ENCODE data around the gene DAPK2.

Gene DAPK2

DNA sequence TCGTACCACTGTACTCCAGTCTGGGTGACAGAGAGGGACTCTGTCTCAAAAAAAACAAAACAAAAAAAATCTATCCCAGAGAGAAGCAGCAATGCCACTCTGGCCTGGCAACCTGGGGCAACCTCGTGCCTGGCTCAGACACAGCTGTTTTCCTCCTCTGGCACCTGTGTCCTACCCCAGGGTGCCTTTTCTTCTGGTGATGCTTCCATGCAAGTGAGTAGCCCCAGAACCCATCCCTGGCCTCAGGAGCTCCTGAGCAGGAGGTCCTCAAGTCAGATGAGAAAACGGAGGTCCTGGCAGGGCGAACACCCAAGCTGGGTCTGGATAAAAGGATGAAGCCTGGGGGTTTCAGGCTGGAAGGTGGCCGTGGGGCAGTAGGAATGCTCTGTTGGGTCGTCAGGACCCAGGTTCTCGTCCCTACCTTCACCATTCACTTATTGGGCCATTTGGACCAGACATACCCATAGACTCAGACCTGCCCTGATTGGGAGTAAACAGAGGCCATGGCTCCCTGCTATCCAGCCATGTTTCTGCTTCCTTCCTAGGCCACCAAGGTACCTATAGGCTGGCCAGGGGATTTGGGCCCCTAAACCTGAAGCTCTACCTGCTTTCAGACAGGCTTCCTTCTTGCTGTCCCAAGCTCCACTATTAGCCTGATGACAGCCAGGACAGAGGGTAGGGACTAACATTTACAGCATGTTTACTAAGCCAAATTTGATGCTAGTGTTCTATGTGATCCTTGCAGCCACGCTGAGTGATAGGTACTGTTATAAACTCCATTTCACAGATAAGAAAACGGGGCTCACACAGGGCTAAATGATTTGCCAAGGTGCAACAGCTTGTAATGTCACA lies 102.2 kb downstream of the DAPK2 start:
- no peaks in the 10 kb centered on the region for H3K4me1 ChIP-seq (ENCODE audit: insufficient read depth, low read length)

DNA sequence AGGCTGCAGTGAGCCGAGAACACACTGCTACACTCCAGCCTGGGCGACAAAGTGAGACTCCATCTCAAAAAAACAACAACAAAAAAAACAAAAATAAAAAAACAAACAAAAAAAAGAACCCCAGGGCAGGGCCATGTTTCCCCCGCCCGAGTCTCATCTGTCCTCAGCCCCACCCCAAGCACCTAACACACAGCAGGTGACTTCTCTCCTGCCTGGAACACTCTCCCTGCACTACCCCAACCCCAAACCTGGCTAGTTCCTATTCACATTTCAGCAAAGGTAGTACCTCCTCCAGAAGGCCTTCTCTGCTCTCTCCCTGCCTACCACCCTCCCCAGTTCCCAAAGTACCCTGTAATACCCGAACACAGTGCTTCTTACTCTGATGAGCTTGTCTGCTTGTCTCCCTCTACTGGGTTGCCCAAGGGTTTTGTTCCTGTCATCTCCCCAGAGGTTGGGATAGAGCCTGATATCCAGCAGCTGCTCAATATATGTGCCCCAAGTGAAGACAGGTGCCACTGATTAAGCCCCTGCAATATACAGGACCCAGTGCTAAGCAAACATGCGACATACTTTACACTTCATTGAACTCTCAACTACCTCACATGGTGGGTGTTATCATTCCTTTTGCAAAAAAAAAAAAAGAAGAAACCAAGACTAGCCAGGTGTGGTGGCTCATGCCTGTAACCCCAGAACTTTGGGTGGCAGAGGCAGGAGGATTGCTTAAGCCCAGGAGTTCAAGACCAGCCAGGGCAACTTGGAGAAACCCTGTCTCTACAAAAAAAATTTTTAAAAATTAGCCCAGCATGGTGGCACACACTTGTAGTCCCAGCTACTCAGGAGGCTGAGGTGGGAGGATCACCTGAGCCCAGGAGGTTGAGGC lies 103.6 kb downstream of the DAPK2 start:
- H3K27me3 ChIP-seq (ENCODE audit: insufficient read depth, low read length): no peaks in the 10 kb centered on the region
- H3K4me1 ChIP-seq (ENCODE audit: insufficient read depth, low read length): no peaks in the 10 kb centered on the region
- no peaks in the 10 kb centered on the region for H3K36me3 ChIP-seq (ENCODE audit: insufficient read depth, low read length)
- H2AFZ ChIP-seq (ENCODE audit: low read depth, low read length): no peak overlapping the region
- H3K9me3 ChIP-seq (ENCODE audit: low read length): no peaks in the 10 kb centered on the region
- no peak overlapping the region for H3K4me3 ChIP-seq (ENCODE audit: low read length)

More for the DNA sequence above, 102.2 kb downstream of the DAPK2 start:
- H3K9me3 ChIP-seq (ENCODE audit: low read length): no peaks in the 10 kb centered on the region
- no peak overlapping the region for H3K4me3 ChIP-seq (ENCODE audit: low read length)
- no peak overlapping the region for H2AFZ ChIP-seq (ENCODE audit: low read depth, low read length)
- no peaks in the 10 kb centered on the region for H3K27me3 ChIP-seq (ENCODE audit: insufficient read depth, low read length)
- no peaks in the 10 kb centered on the region for H3K36me3 ChIP-seq (ENCODE audit: insufficient read depth, low read length)

- Histone ChIP-seq H3K9me3 (ENCODE audit: low read length) (no peaks in the 10 kb centered on the region), H3K27me3 (ENCODE audit: insufficient read depth, low read length) (no peaks in the 10 kb centered on the region), H3K4me1 (ENCODE audit: insufficient read depth, low read length) (no peaks in the 10 kb centered on the region), H2AFZ (ENCODE audit: low read depth, low read length) (no peak overlapping the region), H3K4me3 (ENCODE audit: low read length) (no peak overlapping the region), H3K36me3 (ENCODE audit: insufficient read depth, low read length) (no peaks in the 10 kb centered on the region)
Observed at GRCh38 chr15:63941698-63942465, 104.4 kb downstream of the DAPK2 start.

- H3K4me3 ChIP-seq (ENCODE audit: low read length): no peak overlapping the region
- H3K4me1 ChIP-seq (ENCODE audit: insufficient read depth, low read length): no peaks in the 10 kb centered on the region
- H3K9me3 ChIP-seq (ENCODE audit: low read length): no peaks in the 10 kb centered on the region
- H2AFZ ChIP-seq (ENCODE audit: low read depth, low read length): no peak overlapping the region
- no peaks in the 10 kb centered on the region for H3K27me3 ChIP-seq (ENCODE audit: insufficient read depth, low read length)
- no peaks in the 10 kb centered on the region for H3K36me3 ChIP-seq (ENCODE audit: insufficient read depth, low read length)
Observed at GRCh38 chr15:63940966-63941620, 105.2 kb downstream of the DAPK2 start.

GRCh38 chr15:63939531-63940130 lies 106.7 kb downstream of the DAPK2 start:
- H2AFZ ChIP-seq (ENCODE audit: low read depth, low read length): no peak overlapping the region

GRCh38 chr15:63938486-63939061 lies 107.7 kb downstream of the DAPK2 start:
- no peaks in the 10 kb centered on the region for H3K27me3 ChIP-seq (ENCODE audit: insufficient read depth, low read length)

More at GRCh38 chr15:63939531-63940130, 106.7 kb downstream of the DAPK2 start:
- Histone ChIP-seq H3K36me3 (ENCODE audit: insufficient read depth, low read length) (no peaks in the 10 kb centered on the region), H3K4me3 (ENCODE audit: low read length) (no peak overlapping the region), H3K27me3 (ENCODE audit: insufficient read depth, low read length) (no peaks in the 10 kb centered on the region), H3K4me1 (ENCODE audit: insufficient read depth, low read length) (no peaks in the 10 kb centered on the region), H3K9me3 (ENCODE audit: low read length) (no peaks in the 10 kb centered on the region)

DNA sequence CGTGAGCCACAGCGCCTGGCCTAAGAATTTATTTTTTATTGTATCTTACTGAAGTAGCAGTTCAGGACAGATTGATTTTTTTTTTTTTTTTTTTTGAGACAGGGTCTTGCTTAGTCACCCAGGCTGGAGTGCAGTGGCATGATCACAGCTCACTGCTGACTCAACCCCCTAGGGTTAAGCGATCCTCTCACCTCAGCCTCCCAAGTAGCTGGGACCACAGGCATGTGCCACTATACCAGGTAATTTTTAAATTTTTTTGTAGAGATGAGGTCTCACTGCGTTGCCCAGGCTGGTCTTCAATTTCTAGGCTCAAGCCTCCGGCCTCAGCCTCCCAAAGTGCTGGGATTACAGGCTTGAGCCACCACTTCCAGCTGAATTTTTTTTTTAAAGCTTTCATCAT lies 112.8 kb downstream of the DAPK2 start:
- H3K27me3 ChIP-seq (ENCODE audit: insufficient read depth, low read length): no peaks in the 10 kb centered on the region
- H3K9me3 ChIP-seq (ENCODE audit: low read length): no peaks in the 10 kb centered on the region
- H2AFZ ChIP-seq (ENCODE audit: low read depth, low read length): no peak overlapping the region
- no peaks in the 10 kb centered on the region for H3K36me3 ChIP-seq (ENCODE audit: insufficient read depth, low read length)
- no peak overlapping the region for H3K4me3 ChIP-seq (ENCODE audit: low read length)
- H3K4me1 ChIP-seq (ENCODE audit: insufficient read depth, low read length): no peaks in the 10 kb centered on the region

More at GRCh38 chr15:63938486-63939061, 107.7 kb downstream of the DAPK2 start:
- no peaks in the 10 kb centered on the region for H3K9me3 ChIP-seq (ENCODE audit: low read length)
- H3K4me3 ChIP-seq (ENCODE audit: low read length): no peak overlapping the region
- H3K36me3 ChIP-seq (ENCODE audit: insufficient read depth, low read length): no peaks in the 10 kb centered on the region
- no peak overlapping the region for H2AFZ ChIP-seq (ENCODE audit: low read depth, low read length)
- no peaks in the 10 kb centered on the region for H3K4me1 ChIP-seq (ENCODE audit: insufficient read depth, low read length)

GRCh38 chr15:63931556-63931955 lies 114.7 kb downstream of the DAPK2 start:
- H3K4me3 ChIP-seq (ENCODE audit: low read length): no peak overlapping the region

DNA sequence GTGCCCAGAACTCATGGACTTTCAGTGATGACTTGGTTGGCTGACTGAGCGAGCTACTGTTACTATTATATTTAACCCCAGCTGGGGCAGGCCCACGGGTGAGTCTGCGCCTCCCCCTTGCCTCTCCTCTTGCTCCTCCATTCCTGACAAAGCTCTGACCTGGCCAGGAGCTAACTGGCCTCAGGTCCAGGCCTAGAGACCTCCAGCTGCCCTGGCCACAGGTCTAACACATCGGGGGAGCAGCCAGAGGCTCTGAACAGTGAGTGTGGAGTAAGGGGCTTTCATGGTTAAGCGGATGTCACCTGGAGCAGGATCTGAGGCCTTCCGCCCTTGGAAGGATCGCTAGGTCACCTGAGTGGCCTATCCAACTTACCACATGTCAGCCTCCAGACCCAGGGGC lies 116.3 kb downstream of the DAPK2 start:
- H3K27me3 ChIP-seq (ENCODE audit: insufficient read depth, low read length): no peaks in the 10 kb centered on the region
- H3K4me1 ChIP-seq (ENCODE audit: insufficient read depth, low read length): no peaks in the 10 kb centered on the region
- H3K36me3 ChIP-seq (ENCODE audit: insufficient read depth, low read length): no peaks in the 10 kb centered on the region
- H2AFZ ChIP-seq (ENCODE audit: low read depth, low read length): no peak overlapping the region
- H3K9me3 ChIP-seq (ENCODE audit: low read length): no peaks in the 10 kb centered on the region
- H3K4me3 ChIP-seq (ENCODE audit: low read length): no peak overlapping the region

More at GRCh38 chr15:63931556-63931955, 114.7 kb downstream of the DAPK2 start:
- Histone ChIP-seq H3K4me1 (ENCODE audit: insufficient read depth, low read length) (no peaks in the 10 kb centered on the region), H2AFZ (ENCODE audit: low read depth, low read length) (no peak overlapping the region), H3K27me3 (ENCODE audit: insufficient read depth, low read length) (no peaks in the 10 kb centered on the region), H3K36me3 (ENCODE audit: insufficient read depth, low read length) (no peaks in the 10 kb centered on the region), H3K9me3 (ENCODE audit: low read length) (no peaks in the 10 kb centered on the region)

- H3K9me3 ChIP-seq (ENCODE audit: low read length): no peaks in the 10 kb centered on the region
- no peaks in the 10 kb centered on the region for H3K4me1 ChIP-seq (ENCODE audit: insufficient read depth, low read length)
- no peak overlapping the region for H2AFZ ChIP-seq (ENCODE audit: low read depth, low read length)
- H3K4me3 ChIP-seq (ENCODE audit: low read length): no peak overlapping the region
- H3K36me3 ChIP-seq (ENCODE audit: insufficient read depth, low read length): no peaks in the 10 kb centered on the region
- no peaks in the 10 kb centered on the region for H3K27me3 ChIP-seq (ENCODE audit: insufficient read depth, low read length)
Observed at GRCh38 chr15:63928185-63928842, 118.0 kb downstream of the DAPK2 start.

DNA sequence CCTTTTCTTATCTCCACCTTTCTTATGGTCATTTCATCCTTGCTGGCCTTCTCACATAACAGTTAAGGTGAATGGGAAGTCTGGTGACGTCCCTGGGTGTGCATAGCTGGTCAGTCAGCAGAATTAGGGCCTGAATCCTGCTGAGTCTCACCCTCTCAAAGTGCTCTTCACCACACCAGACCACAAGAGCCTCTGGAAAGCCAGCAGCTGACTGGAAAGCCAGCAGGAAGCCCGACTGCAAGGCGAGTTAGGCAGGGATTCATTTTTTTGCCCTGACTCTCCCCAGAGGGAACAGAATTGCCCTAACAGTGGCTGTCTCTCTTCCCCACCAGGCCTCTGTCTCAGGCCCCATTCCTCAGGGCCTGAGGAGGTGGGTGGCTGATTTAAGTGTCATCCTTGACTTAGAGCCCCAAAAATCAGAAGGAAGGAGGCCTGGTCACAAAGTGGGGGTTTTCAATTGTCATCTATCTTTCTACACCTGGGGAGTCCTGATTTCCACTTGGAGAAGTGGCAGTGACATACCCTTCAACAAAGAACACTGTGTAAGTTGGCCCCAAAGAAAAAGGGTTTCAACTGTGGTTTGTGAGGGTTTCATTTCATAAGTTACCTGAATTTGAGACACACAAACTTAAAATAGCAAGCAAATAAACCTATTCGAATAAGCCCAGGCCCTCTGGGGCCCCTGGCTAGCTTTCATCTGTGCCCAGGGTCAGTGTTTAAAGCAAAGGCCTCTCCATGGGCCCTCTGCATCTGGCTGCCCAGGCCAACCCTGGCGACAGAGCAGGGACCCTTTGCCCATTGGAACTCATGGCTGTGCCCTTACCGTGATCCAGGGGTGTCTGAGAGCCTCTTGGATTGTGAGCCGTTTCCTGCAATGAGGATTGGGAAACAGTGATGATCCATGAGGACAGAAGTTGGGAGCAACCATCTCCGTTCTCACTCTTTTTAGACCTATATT lies 122.0 kb downstream of the DAPK2 start:
- H3K4me3 ChIP-seq (ENCODE audit: low read length): no peak overlapping the region
- no peak overlapping the region for H2AFZ ChIP-seq (ENCODE audit: low read depth, low read length)
- no peaks in the 10 kb centered on the region for H3K9me3 ChIP-seq (ENCODE audit: low read length)

More for the DNA sequence above, 122.0 kb downstream of the DAPK2 start:
- no peaks in the 10 kb centered on the region for H3K27me3 ChIP-seq (ENCODE audit: insufficient read depth, low read length)
- H3K4me1 ChIP-seq (ENCODE audit: insufficient read depth, low read length): no peaks in the 10 kb centered on the region
- no peaks in the 10 kb centered on the region for H3K36me3 ChIP-seq (ENCODE audit: insufficient read depth, low read length)
